GM10266 (cell line): ENCODE measurements around the gene FLAD1.

Experiments
- DNase-seq: peaks from one replicate; pipeline ENCODE4 v3.0.0; 2012; ENCODE audit errors: extremely low spot score
- TF ChIP-seq, protein P1 (sequence below): IDR thresholded peaks from 2 replicates; pipeline ENCODE4 v1.5.1; 2012; ENCODE audit warnings: mild to moderate bottlenecking, low read depth; ENCODE audit not compliant: control insufficient read depth, insufficient read depth; ENCODE audit errors: missing control alignments

Gene FLAD1

DNA sequence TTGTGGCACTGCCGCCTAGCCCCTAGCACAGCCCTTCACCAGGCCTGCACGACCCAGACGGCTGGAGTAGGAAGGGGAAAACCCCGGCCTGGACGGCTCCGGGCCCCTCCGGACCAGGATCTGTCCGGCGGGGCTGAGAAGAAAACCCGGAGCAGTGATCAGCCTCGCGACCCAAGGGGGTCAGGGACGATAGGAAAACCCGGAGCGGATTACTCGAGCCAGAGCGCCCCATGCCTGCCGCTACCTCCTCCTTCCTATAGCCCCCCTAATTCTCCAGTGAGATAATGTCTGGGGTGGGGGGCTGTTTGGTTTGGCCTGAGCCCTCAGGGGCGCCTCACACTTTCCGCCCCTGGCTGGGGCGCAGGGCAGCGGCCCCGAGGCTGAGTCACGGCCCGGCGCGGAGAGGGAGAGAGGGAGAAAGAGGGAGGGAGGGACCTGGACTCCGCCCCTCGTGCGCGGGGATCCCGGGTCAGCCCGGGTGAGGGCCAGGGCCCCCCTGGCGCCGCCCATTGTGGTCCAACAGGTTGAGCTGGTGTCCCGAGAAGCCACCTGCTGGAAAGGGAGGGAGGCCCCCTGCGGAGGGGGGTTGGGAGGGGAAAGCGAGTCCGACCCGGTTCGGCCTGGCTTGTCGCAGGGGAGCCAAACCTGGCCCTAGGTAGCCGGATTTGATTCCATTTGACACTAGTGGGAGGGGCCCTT lies 17.7 kb downstream of the FLAD1 start:
- peak; percentile 87 for DNase-seq

GRCh38 chr1:155001425-155001674 lies 18.2 kb downstream of the FLAD1 start:
- TF ChIP-seq, protein P1, sequence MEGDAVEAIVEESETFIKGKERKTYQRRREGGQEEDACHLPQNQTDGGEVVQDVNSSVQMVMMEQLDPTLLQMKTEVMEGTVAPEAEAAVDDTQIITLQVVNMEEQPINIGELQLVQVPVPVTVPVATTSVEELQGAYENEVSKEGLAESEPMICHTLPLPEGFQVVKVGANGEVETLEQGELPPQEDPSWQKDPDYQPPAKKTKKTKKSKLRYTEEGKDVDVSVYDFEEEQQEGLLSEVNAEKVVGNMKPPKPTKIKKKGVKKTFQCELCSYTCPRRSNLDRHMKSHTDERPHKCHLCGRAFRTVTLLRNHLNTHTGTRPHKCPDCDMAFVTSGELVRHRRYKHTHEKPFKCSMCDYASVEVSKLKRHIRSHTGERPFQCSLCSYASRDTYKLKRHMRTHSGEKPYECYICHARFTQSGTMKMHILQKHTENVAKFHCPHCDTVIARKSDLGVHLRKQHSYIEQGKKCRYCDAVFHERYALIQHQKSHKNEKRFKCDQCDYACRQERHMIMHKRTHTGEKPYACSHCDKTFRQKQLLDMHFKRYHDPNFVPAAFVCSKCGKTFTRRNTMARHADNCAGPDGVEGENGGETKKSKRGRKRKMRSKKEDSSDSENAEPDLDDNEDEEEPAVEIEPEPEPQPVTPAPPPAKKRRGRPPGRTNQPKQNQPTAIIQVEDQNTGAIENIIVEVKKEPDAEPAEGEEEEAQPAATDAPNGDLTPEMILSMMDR, result no peak
- no peak for DNase-seq

More for the DNA sequence above, 17.7 kb downstream of the FLAD1 start:
- TF ChIP-seq, protein P1, result no peak

- TF ChIP-seq, protein P1, result peak; percentile 57
Measured at GRCh38 chr1:155001675-155002463, 18.7 kb downstream of the FLAD1 start.

GRCh38 chr1:155002464-155003226 lies 19.5 kb downstream of the FLAD1 start, which contains the start of gene ZBTB7B:
TSS of gene ZBTB7B (plus strand) at chr1:155002802. CDS start at chr1:155014661, 11,859 bp downstream.
- peak; percentile 79 for DNase-seq
- TF ChIP-seq, protein P1, result no peak

More at GRCh38 chr1:155001675-155002463, 18.7 kb downstream of the FLAD1 start:
- DNase-seq, result peak; percentile 99

DNA sequence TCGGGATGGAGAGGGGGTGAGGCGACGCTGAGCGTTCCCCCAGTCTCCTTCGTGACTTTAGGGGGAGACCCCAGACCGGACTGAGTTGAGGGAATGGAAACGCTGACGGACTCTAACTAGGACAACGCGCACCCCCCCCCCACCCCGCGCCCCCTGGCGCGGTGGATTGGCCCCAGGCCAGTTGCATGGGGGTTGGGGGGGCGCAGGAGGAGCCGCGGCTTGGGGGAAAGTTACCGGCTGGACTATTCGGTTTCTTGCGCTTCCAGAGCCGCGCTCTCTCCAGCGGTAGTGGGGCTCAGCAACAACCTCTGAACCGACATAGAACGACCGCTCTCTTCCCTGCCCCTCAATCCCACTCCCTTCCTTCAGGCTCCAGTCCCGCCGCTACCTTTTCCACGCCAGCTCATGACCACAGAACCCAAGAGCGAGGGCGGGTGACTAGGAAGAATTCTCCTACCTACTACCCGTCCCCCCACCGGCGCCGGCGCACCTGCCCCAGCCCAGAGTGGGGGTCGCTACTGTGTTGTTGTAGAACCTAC lies 20.2 kb downstream of the FLAD1 start:
- TF ChIP-seq, protein P1, result no peak
- no peak for DNase-seq

DNA sequence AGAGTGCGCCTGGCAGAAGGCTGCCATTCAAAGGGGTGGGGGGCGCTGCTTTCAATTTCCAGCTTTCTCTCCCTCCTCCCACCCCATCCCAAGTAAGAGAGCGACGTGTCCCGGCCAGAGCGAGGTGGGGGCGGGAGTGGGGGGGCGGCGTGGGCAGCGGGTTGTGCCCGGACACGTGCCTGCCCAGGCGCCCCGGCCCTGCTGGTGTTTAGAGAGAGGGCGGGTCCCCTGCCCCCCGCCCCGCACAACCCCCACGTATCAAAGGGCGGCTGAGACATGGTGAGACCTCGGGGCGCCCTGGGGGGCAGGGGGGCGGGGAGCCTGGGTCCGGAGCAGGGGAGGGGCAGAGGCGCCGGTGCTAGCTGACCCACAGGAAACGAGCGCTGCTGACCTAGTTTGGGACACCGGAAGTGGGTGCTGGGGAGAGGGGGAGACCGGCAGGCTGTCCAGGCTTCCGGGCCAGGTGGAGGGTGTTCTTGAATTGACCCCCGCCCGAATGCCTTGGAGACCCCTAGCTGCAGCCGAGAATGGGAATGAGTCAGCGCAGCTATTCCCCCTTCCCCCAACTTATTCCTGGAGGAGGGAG lies 20.7 kb downstream of the FLAD1 start:
- TF ChIP-seq, protein P1, result no peak
- peak; percentile 60 for DNase-seq
